GM12878 (cell line): Measurements from ENCODE around the gene PATJ. TPM values are rescaled to one million over a fixed set of nuclear protein-coding genes. Genes with fewer than 3 reads are reported as not detected.

Source experiments
- ATAC-seq: fragments of 200-7000 bp; cut with Tn5 transposase; 3 replicates; pipeline ENCODE4 v1.9.1; 2020; ENCODE audit warnings: mild to moderate bottlenecking, moderate library complexity
- BruUV-seq: library from RNA; stranded (reverse); fragments of 400-500 nt; replicated peaks from 2 replicates; lab custom pipeline; 2021; lab: Mats Ljungman, UMichigan
- CTCF ChIA-PET: fragments of 300-600 bp; sonication (Branson Sonifier 250); formaldehyde crosslinking; extraction: SDS; loops from one replicate; lab custom pipeline; 2021; ENCODE audit warnings: inconsistent platforms; lab: Yijun Ruan, JAX
- POLR2A ChIA-PET: fragments of 350-600 bp; formaldehyde crosslinking; extraction: SDS; loops from one replicate; lab custom pipeline; 2021; ENCODE audit warnings: inconsistent platforms; lab: Charles Lee
- RAD21 ChIA-PET: fragments of 300-600 bp; sonication (Branson Sonifier 250); formaldehyde crosslinking; loops from one replicate; lab custom pipeline; 2023; ENCODE audit warnings: antibody characterized with exemption; ENCODE audit not compliant: unreplicated experiment; lab: Charles Lee
- SMC1A ChIA-PET: fragments of 300-600 bp; sonication (Branson Sonifier 250); formaldehyde crosslinking; loops from one replicate; lab custom pipeline; 2023; ENCODE audit not compliant: unreplicated experiment, uncharacterized antibody; lab: Charles Lee
- DNase-seq: peaks from one replicate; pipeline ENCODE4 v3.0.0-alpha.2; 2011; ENCODE audit warnings: low read depth, low spot score
- FAIRE-seq: peaks from 3 replicates; lab custom pipeline; 2011; peaks lifted over from hg19 to GRCh38; lab: Jason Lieb, UNC
- H2AFZ ChIP-seq: 2 replicates; pipeline ENCODE4 v1.6.0; 2011; ENCODE audit warnings: low read depth, low read length, control low read depth; ENCODE audit not compliant: control insufficient read depth
- H3K27ac ChIP-seq: 2 replicates; pipeline ENCODE4 v1.5.1; 2011; ENCODE audit warnings: control low read depth; ENCODE audit not compliant: control insufficient read depth, insufficient read depth
- H3K27me3 ChIP-seq, 2 experiments: replicated peaks in 1 of 2; 2 replicates each; pipeline versions ENCODE4 v1.6.0 to v1.6.1; 2011; ENCODE audit warnings: low read length in 1 of 2; ENCODE audit not compliant: control insufficient read depth in 2 of 2, insufficient read depth in 2 of 2
- H3K36me3 ChIP-seq, 2 experiments: 2 replicates each; pipeline ENCODE4 v1.5.1; 2011; ENCODE audit warnings: low read length in 1 of 2; ENCODE audit not compliant: control insufficient read depth in 2 of 2, insufficient read depth in 2 of 2
- H3K4me1 ChIP-seq: 2 replicates; pipeline ENCODE4 v1.6.1; 2011; ENCODE audit warnings: mild to moderate bottlenecking, low read length, moderate library complexity, mixed read lengths; ENCODE audit not compliant: control insufficient read depth, insufficient read depth
- H3K4me2 ChIP-seq: 2 replicates; pipeline ENCODE4 v1.6.0; 2011; ENCODE audit warnings: control low read depth; ENCODE audit not compliant: control insufficient read depth, insufficient read depth
- H3K4me3 ChIP-seq: fragments of 200-600 bp; sonication (generic); 2 replicates; pipeline ENCODE4 v1.5.1; 2016
- H3K79me2 ChIP-seq: 2 replicates; pipeline ENCODE4 v1.6.0; 2011; ENCODE audit warnings: low read length; ENCODE audit not compliant: control insufficient read depth, insufficient read depth
- H3K9ac ChIP-seq: 2 replicates; pipeline ENCODE4 v1.8.0; 2011; ENCODE audit warnings: low read length, control low read depth, mixed read lengths; ENCODE audit not compliant: control insufficient read depth, insufficient read depth
- H3K9me3 ChIP-seq: replicated peaks from 3 replicates; pipeline ENCODE4 v1.5.1; 2011; ENCODE audit warnings: mild to moderate bottlenecking, low read length; ENCODE audit not compliant: control insufficient read depth, insufficient read depth
- H4K20me1 ChIP-seq: 2 replicates; pipeline ENCODE4 v1.6.0; 2011; ENCODE audit not compliant: control insufficient read depth, insufficient read depth
- HDAC6 ChIP-seq: fragments of 200-600 bp; sonication (generic); IDR thresholded peaks from one replicate; pipeline ENCODE4 v1.8.0; 2017; ENCODE audit warnings: antibody characterized with exemption; ENCODE audit not compliant: unreplicated experiment
- WGBS: methylation state at CpG from one replicate; pipeline ENCODE4 v1.1.6; 2016; ENCODE audit warnings: low lambda C conversion rate; ENCODE audit not compliant: insufficient replicate concordance, insufficient coverage; ENCODE audit errors: missing lambda C conversion rate; 5-methylcytosine and 5-hydroxymethylcytosine counted together
- in situ Hi-C: fragments of 300-500 bp; cut with MboI; formaldehyde crosslinking; loops from 9 replicates; pipeline ENCODE4 v1.14.3; 2018; ENCODE audit warnings: mixed read lengths
- intact Hi-C: fragments of 100-400 bp; cut with micrococcal nuclease; formaldehyde crosslinking; loops from one replicate; pipeline ENCODE4 v1.14.2; 2022; ENCODE audit not compliant: unreplicated experiment
- polyA plus RNA-seq, 11 experiments: library from polyadenylated mRNA; depleted of rRNA in 4 of 11; unstranded in 6 of 11; stranded (reverse) in 5 of 11; fragments of >200 nt; fragmentation: Nextera tagmentation in 4 of 11; fragmentation: Illumina TruSeq in 1 of 11; extraction: Ambion mirVana in 4 of 11; extraction: Trizol in 1 of 11; gene quantifications; 1 replicate in 1 of 11; 2 replicates in 10 of 11; pipeline versions ENCODE4 v1.2.1 to v1.2.3, GENCODE V29; 2011 to 2016; ENCODE audit warnings: inconsistent platforms in 2 of 11, missing spikeins in 2 of 11, low read depth in 1 of 11
- total RNA-seq, 4 experiments: library from RNA; depleted of rRNA in 3 of 4; stranded (reverse); fragments of >200 nt in 3 of 4; fragmentation: Illumina TruSeq in 1 of 4; extraction: Trizol in 1 of 4; gene quantifications; 2 replicates each; pipeline versions ENCODE4 v1.2.1 to v1.2.3, GENCODE V29; 2013 to 2021
- TF ChIP-seq, protein P1 (sequence below): IDR thresholded peaks from 2 replicates; pipeline ENCODE4 v1.6.1; 2012; ENCODE audit warnings: mild to moderate bottlenecking, low read depth, low read length
- TF ChIP-seq, protein P2 (sequence below): fragments of 450-650 bp; formaldehyde crosslinking; IDR thresholded peaks from 2 replicates; pipeline ENCODE4 v1.5.0; 2022; ENCODE audit warnings: mild to moderate bottlenecking, missing genetic modification characterization

PATJ gene
- total and polyA plus RNA-seq, 10 of the 15 experiments (the other 5 are each of a cell fraction or from before 2014, with no cell fraction given) = 2.8 to 13.9 (median 6.9) TPM

DNA sequence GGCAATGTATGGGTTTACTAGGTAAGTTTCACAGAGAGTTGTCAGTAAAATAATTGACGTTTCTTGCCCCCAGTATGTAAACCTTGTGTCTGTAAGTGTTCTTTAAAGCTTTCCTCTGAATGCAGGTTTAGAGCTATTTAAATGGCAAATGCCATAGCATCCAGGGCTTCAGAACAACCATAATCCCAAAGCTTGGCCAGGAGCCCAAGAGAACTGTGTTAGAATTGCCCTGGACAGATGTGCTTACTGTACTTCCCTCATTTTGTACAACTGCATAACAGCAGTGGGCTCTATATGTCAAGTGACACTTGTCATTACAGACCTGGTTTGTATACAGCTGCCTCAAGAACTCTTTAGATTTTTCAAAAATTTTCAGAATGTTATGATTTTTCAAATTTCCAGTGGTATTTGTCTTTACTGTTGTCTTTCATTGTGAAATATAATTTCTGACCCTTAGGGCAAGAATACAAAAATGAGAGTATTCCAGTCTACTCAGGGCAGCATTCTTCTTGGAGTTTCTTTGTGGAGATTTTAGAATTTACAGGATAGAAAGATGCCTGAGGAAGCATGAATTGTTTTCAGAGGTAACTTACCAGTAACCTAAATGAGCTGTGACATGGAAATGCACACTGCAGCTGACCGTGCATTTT lies 315.5 kb downstream of the PATJ start:
- WGBS = 91% methylated on average over 2 of the region's 2 CpGs
- RAD21 ChIA-PET = no interaction called here

More for the DNA sequence above, 315.5 kb downstream of the PATJ start:
- Histone ChIP-seq H4K20me1 (no peaks in the 10 kb centered on the region), H3K9ac (no peak overlapping the region), H2AFZ (no peak overlapping the region), H3K27me3 (no peaks in the 10 kb centered on the region), H3K4me3 (no peak overlapping the region), H3K79me2 (no peaks in the 10 kb centered on the region), H3K36me3 (no peaks in the 10 kb centered on the region), H3K27ac (no peak overlapping the region), H3K4me2 (no peak overlapping the region), H3K9me3 (no peaks in the 10 kb centered on the region), H3K4me1 (no peaks in the 10 kb centered on the region)
- DNase-seq (no peak), ATAC-seq (no peak), FAIRE-seq (no peak)
- ChIA-PET CTCF (interaction anchor here (0.8 to 1.1 kb wide), 2 partner anchors 25 to 86 kb away, joined by 3 read pairs; no protein-coding TSS in a partner anchor), POLR2A (no interaction called here), SMC1A (interaction anchor here (1.1 kb wide), 1 partner anchor 11 kb away, joined by 4 read pairs; no protein-coding TSS in a partner anchor)
- BruUV-seq = no TSS peak
- TF ChIP-seq HDAC6 = no peak
- TF ChIP-seq, protein P1, sequence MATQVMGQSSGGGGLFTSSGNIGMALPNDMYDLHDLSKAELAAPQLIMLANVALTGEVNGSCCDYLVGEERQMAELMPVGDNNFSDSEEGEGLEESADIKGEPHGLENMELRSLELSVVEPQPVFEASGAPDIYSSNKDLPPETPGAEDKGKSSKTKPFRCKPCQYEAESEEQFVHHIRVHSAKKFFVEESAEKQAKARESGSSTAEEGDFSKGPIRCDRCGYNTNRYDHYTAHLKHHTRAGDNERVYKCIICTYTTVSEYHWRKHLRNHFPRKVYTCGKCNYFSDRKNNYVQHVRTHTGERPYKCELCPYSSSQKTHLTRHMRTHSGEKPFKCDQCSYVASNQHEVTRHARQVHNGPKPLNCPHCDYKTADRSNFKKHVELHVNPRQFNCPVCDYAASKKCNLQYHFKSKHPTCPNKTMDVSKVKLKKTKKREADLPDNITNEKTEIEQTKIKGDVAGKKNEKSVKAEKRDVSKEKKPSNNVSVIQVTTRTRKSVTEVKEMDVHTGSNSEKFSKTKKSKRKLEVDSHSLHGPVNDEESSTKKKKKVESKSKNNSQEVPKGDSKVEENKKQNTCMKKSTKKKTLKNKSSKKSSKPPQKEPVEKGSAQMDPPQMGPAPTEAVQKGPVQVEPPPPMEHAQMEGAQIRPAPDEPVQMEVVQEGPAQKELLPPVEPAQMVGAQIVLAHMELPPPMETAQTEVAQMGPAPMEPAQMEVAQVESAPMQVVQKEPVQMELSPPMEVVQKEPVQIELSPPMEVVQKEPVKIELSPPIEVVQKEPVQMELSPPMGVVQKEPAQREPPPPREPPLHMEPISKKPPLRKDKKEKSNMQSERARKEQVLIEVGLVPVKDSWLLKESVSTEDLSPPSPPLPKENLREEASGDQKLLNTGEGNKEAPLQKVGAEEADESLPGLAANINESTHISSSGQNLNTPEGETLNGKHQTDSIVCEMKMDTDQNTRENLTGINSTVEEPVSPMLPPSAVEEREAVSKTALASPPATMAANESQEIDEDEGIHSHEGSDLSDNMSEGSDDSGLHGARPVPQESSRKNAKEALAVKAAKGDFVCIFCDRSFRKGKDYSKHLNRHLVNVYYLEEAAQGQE = no peak
- TF ChIP-seq, protein P2, sequence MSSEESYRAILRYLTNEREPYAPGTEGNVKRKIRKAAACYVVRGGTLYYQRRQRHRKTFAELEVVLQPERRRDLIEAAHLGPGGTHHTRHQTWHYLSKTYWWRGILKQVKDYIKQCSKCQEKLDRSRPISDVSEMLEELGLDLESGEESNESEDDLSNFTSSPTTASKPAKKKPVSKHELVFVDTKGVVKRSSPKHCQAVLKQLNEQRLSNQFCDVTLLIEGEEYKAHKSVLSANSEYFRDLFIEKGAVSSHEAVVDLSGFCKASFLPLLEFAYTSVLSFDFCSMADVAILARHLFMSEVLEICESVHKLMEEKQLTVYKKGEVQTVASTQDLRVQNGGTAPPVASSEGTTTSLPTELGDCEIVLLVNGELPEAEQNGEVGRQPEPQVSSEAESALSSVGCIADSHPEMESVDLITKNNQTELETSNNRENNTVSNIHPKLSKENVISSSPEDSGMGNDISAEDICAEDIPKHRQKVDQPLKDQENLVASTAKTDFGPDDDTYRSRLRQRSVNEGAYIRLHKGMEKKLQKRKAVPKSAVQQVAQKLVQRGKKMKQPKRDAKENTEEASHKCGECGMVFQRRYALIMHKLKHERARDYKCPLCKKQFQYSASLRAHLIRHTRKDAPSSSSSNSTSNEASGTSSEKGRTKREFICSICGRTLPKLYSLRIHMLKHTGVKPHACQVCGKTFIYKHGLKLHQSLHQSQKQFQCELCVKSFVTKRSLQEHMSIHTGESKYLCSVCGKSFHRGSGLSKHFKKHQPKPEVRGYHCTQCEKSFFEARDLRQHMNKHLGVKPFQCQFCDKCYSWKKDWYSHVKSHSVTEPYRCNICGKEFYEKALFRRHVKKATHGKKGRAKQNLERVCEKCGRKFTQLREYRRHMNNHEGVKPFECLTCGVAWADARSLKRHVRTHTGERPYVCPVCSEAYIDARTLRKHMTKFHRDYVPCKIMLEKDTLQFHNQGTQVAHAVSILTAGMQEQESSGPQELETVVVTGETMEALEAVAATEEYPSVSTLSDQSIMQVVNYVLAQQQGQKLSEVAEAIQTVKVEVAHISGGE (CRISPR knock-in tag) = no peak
- in situ Hi-C loops = no loop called here
- intact Hi-C loops = no loop called here
